RWPE1 (cell line): ENCODE measurements around the gene DOK7.

ENCODE experiments used
- CTCF ChIA-PET: fragments of 350-600 bp; sonication (Branson Sonifier 250); formaldehyde crosslinking; extraction: SDS; loops from one replicate; lab custom pipeline; 2021; lab: Yijun Ruan, JAX
- POLR2A ChIA-PET: fragments of 400-600 bp; formaldehyde crosslinking; extraction: SDS; loops from one replicate; lab custom pipeline; 2020; ENCODE audit warnings: antibody characterized with exemption; ENCODE audit not compliant: low non-redundant PET; lab: Yijun Ruan, JAX
- DNase-seq: peaks from one replicate; pipeline ENCODE4 v3.0.0; 2012; ENCODE audit warnings: low spot score
- H3K27ac ChIP-seq: fragments of 450-650 bp; 2 replicates; pipeline ENCODE4 v1.5.1; 2017
- CTCF ChIP-seq: fragments of 450-650 bp; conservative IDR thresholded peaks from 2 replicates; pipeline ENCODE4 v1.5.1; 2017; ENCODE audit warnings: low read depth, mild to moderate bottlenecking

Gene DOK7

GRCh38 chr4:3416821-3417221, 46.3 kb upstream of the DOK7 start:
- no peak for DNase-seq
- ChIA-PET CTCF (interaction anchor here (0.6 to 0.8 kb wide), 2 partner anchors 25 to 1014 kb away, joined by 3 to 4 read pairs; partner anchors contain the start of gene HGFAC), POLR2A (no interaction called here)
- TF ChIP-seq CTCF: no peak
- H3K27ac ChIP-seq: peak overlapping the region; percentile 26; the same call in 1 of the 2 replicates

- CTCF ChIA-PET: interaction anchor here (0.8 to 1.1 kb wide), 2 partner anchors 24 to 33 kb away, joined by 4 to 5 read pairs; partner anchors contain the start of gene HGFAC
- H3K27ac ChIP-seq: no peak overlapping the region
- TF ChIP-seq CTCF: no peak
- DNase-seq: no peak
- POLR2A ChIA-PET: no interaction called here
Measured at GRCh38 chr4:3417448-3417847, 45.7 kb upstream of the DOK7 start.

GRCh38 chr4:3418029-3418762, 44.9 kb upstream of the DOK7 start:
- DNase-seq: no peak
- CTCF ChIA-PET: interaction anchor here (0.9 to 1.2 kb wide), 3 partner anchors 11 to 72 kb away, joined by 5 read pairs; no protein-coding TSS in a partner anchor
- no peak for TF ChIP-seq CTCF
- peak overlapping the region; percentile 19 for H3K27ac ChIP-seq
- POLR2A ChIA-PET: no interaction called here

GRCh38 chr4:3419836-3420605, 43.1 kb upstream of the DOK7 start:
- DNase-seq: no peak
- no peak for TF ChIP-seq CTCF
- CTCF ChIA-PET: interaction anchor here (0.6 kb wide), 1 partner anchor 87 kb away, joined by 4 read pairs; no protein-coding TSS in a partner anchor
- POLR2A ChIA-PET: no interaction called here
- H3K27ac ChIP-seq: peak overlapping the region; percentile 35

GRCh38 chr4:3420606-3420955, 42.5 kb upstream of the DOK7 start:
- POLR2A ChIA-PET: no interaction called here
- H3K27ac ChIP-seq: peak overlapping the region; percentile 35
- no peak for DNase-seq
- no peak for TF ChIP-seq CTCF
- CTCF ChIA-PET: no interaction called here

GRCh38 chr4:3420956-3421355, 42.1 kb upstream of the DOK7 start:
- peak overlapping the region; percentile 35 for H3K27ac ChIP-seq
- ChIA-PET CTCF (no interaction called here), POLR2A (no interaction called here)
- no peak for TF ChIP-seq CTCF
- DNase-seq: no peak
